ENCODE measurements around the gene PARVG.

DNA sequence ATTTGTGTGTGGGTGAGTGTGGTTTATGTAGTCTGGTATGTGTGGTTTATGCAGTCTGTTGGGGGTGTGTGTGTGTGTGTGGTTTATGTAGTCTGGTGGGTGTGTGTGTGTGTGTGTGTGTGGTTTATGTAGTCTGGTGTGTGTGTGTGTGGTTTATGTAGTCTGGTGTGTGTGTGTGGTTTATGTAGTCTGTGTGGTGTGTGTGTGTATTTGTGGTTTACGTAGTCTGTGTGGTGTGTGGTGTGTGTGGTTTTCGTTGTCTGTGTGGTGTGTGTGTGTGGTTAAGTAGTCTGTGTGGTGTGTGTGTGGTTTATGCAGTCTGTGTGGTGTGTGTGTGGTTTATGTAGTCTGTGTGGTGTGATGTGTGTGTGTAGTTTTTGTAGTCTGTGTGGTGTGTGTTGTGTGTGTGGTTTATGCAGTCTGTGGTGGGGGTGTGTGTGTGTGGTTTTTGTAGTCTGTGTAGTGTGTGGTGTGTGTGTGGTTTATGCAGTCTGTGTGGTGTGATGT lies 26.2 kb upstream of the PARVG start:
- TF ChIP-seq, protein P1, sequence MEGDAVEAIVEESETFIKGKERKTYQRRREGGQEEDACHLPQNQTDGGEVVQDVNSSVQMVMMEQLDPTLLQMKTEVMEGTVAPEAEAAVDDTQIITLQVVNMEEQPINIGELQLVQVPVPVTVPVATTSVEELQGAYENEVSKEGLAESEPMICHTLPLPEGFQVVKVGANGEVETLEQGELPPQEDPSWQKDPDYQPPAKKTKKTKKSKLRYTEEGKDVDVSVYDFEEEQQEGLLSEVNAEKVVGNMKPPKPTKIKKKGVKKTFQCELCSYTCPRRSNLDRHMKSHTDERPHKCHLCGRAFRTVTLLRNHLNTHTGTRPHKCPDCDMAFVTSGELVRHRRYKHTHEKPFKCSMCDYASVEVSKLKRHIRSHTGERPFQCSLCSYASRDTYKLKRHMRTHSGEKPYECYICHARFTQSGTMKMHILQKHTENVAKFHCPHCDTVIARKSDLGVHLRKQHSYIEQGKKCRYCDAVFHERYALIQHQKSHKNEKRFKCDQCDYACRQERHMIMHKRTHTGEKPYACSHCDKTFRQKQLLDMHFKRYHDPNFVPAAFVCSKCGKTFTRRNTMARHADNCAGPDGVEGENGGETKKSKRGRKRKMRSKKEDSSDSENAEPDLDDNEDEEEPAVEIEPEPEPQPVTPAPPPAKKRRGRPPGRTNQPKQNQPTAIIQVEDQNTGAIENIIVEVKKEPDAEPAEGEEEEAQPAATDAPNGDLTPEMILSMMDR (IDR thresholded peaks at IDR 0.05), result no peak
- TF ChIP-seq POLR2A (IDR thresholded peaks at IDR 0.05), result no peak

All from breast epithelium (tissue), 3 donors.